Measurements from ENCODE around the gene BDH1.

- TF ChIP-seq CTCF (IDR thresholded peaks at IDR 0.05; ENCODE audit: low read length) (no peak), EZH2phosphoT487 (IDR thresholded peaks at IDR 0.05; ENCODE audit: low read length) (no peak)
Measured at GRCh38 chr3:197491923-197492664, 63.7 kb downstream of the BDH1 start.

All from MM.1S (cell line).